Measurements from ENCODE around the gene TRAPPC3L. TPM values are rescaled to one million over a fixed set of nuclear protein-coding genes. Genes with fewer than 3 reads are reported as not detected.
A peak's percentile ranks its signal among the peaks of the same experiment; 100 is the strongest.

The TRAPPC3L gene
- total and polyA plus RNA-seq, 2 of the 13 experiments (the other 11 are each of a cell fraction or from before 2014, with no cell fraction given): not detected

- H3K79me2 ChIP-seq (ENCODE audit: insufficient read depth, low read length): no peaks in the 10 kb centered on the region
- in situ Hi-C loops (cut with HindIII; ENCODE audit: extremely low pct_ligation_motif_present, low pct_unique_long_range_greater_than_20kb) (loop anchor here (10.0 kb wide), 1 partner anchor 249 kb away; no protein-coding TSS in a partner anchor), intact Hi-C loops (cut with micrococcal nuclease; ENCODE audit: unreplicated experiment) (loop anchor here (10.0 kb wide), 1 partner anchor 311 kb away; no protein-coding TSS in a partner anchor)
- H3K27ac ChIP-seq (ENCODE audit: extremely low read length, insufficient read depth, low read length): no peak overlapping the region
- DNase-seq (ENCODE audit: low spot score) (no peak), ATAC-seq (peak; percentile 68), FAIRE-seq (no peak)
- no TSS peak for BruUV-seq (replicated peaks)
- H2AFZ ChIP-seq (ENCODE audit: low read length): no peak overlapping the region
- no peaks in the 10 kb centered on the region for H4K20me1 ChIP-seq (ENCODE audit: insufficient read depth, low read length)
- POLR2A ChIA-PET: interaction anchor here (1.9 kb wide), 1 partner anchor 38 kb away, joined by 6 read pairs; the partner anchor contains the start of gene RWDD1
- peaks cover 21% of the 10 kb centered on the region for H3K4me1 ChIP-seq (ENCODE audit: insufficient read depth, low read length)
- H3K9me3 ChIP-seq (ENCODE audit: low read length): no peaks in the 10 kb centered on the region
- H3K4me3 ChIP-seq (replicated peaks in 1 of 3; ENCODE audit: insufficient read depth in 1 of 3, low read depth in 2 of 3, low read length in 3 of 3): no peak overlapping the region
- H3K4me2 ChIP-seq (ENCODE audit: low read depth, low read length): no peak overlapping the region
- H3K27me3 ChIP-seq (ENCODE audit: control insufficient read depth in 1 of 2, insufficient read depth in 2 of 2, low read length in 2 of 2): peaks cover 0 to 24% of the 10 kb centered on the region in 2 experiments; a peak in 3 of 5 replicates
- 22% methylated on average over 9 of the region's 9 CpGs for WGBS (ENCODE audit: low lambda C conversion rate)
- H3K9ac ChIP-seq (ENCODE audit: insufficient read depth, low read depth, low read length): no peak overlapping the region
- CTCF ChIA-PET (ENCODE audit: low intra/inter-chr PET ratio, low total read pairs): interaction anchor here (2.1 to 2.4 kb wide), 2 partner anchors 246 to 316 kb away, joined by 15 to 21 read pairs; no protein-coding TSS in a partner anchor
- TF ChIP-seq TRAFD1 (CRISPR knock-in tag; IDR thresholded peaks at IDR 0.05; ENCODE audit: borderline replicate concordance): no peak
- TF ChIP-seq STAG1 (CRISPR knock-in tag; IDR thresholded peaks at IDR 0.05): peak; percentile 32; the same call in 1 of the 2 replicates
- TF ChIP-seq ZNF160 (CRISPR knock-in tag; IDR thresholded peaks at IDR 0.05): no peak
- TF ChIP-seq CTCF (CRISPR knock-in tag; IDR thresholded peaks at IDR 0.05): peak; percentile 39
- no peaks in the 10 kb centered on the region for H3K36me3 ChIP-seq (replicated peaks in 1 of 2; ENCODE audit: control insufficient read depth in 1 of 2, insufficient read depth in 2 of 2, low read length in 2 of 2)
Observed at GRCh38 chr6:116533233-116533957, 12.1 kb downstream of the TRAPPC3L start.

Data from HepG2 (cell line).